NCI-H526 (cell line): ENCODE measurements around the gene COX20.
A peak's percentile ranks its signal among the peaks of the same experiment; 100 is the strongest.
"Not testable (repeated sequence)": the region's sequence is repeated elsewhere in the genome, so short reads cannot be mapped to it uniquely, and the experiment has no call there.

Experiments
- DNase-seq, 2 experiments: peaks; one replicate each; lab custom pipeline; 2025; lab: John Stamatoyannopoulos, UW

COX20 gene

GRCh38 chr1:244822878-244823277 is 12.6 kb upstream of the COX20 start:
- no peak for DNase-seq

GRCh38 chr1:244826712-244827111 is 8.7 kb upstream of the COX20 start:
- DNase-seq, result no peak

- DNase-seq, result no peak
Measured at GRCh38 chr1:244830639-244831038, 4.8 kb upstream of the COX20 start.

- DNase-seq, result not testable (repeated sequence)
Measured at GRCh38 chr1:244833260-244833659, 2.2 kb upstream of the COX20 start.

- DNase-seq, result peak; percentile 45 to 75
Measured at GRCh38 chr1:244833734-244834542, 1.5 kb upstream of the COX20 start.

GRCh38 chr1:244834543-244835275 is 749 bp upstream of the COX20 start:
- DNase-seq, result peak; percentile 84 to 93

- peak in 1 of 2 experiments; percentile 23 for DNase-seq
Measured at GRCh38 chr1:244836135-244836521, 670 bp downstream of the COX20 start.

GRCh38 chr1:244836584-244836983 is 1.1 kb downstream of the COX20 start:
- DNase-seq, result no peak

GRCh38 chr1:244837597-244838258 is 2.3 kb downstream of the COX20 start:
- peak in 1 of 2 experiments; percentile 7 for DNase-seq

- no peak for DNase-seq
Measured at GRCh38 chr1:244839656-244840055, 4.2 kb downstream of the COX20 start.

- DNase-seq, result no peak
Measured at GRCh38 chr1:244840219-244840794, 4.8 kb downstream of the COX20 start.

GRCh38 chr1:244841273-244841927 is 5.9 kb downstream of the COX20 start:
- DNase-seq, result no peak

- DNase-seq, result no peak
Measured at GRCh38 chr1:244843148-244843978, 7.9 kb downstream of the COX20 start.

- DNase-seq, result no peak
Measured at GRCh38 chr1:244844155-244845121, 9.0 kb downstream of the COX20 start.

- DNase-seq, result no peak
Measured at GRCh38 chr1:244846653-244847052, 11.2 kb downstream of the COX20 start.

- no peak for DNase-seq
Measured at GRCh38 chr1:244849189-244849866, 13.9 kb downstream of the COX20 start.

GRCh38 chr1:244850099-244850852 is 14.8 kb downstream of the COX20 start:
- no peak for DNase-seq

- no peak for DNase-seq
Measured at GRCh38 chr1:244850896-244851295, 15.4 kb downstream of the COX20 start.
